GM18519 (cell line): ENCODE data around the gene ARHGEF3.

Source experiments
- ATAC-seq: cut with Tn5 transposase; IDR thresholded peaks from one replicate; pipeline ENCODE4 v1.9.1; 2021; ENCODE audit warnings: mild to moderate bottlenecking, moderate library complexity; ENCODE audit not compliant: unreplicated experiment, low FRiP score

Gene ARHGEF3

DNA sequence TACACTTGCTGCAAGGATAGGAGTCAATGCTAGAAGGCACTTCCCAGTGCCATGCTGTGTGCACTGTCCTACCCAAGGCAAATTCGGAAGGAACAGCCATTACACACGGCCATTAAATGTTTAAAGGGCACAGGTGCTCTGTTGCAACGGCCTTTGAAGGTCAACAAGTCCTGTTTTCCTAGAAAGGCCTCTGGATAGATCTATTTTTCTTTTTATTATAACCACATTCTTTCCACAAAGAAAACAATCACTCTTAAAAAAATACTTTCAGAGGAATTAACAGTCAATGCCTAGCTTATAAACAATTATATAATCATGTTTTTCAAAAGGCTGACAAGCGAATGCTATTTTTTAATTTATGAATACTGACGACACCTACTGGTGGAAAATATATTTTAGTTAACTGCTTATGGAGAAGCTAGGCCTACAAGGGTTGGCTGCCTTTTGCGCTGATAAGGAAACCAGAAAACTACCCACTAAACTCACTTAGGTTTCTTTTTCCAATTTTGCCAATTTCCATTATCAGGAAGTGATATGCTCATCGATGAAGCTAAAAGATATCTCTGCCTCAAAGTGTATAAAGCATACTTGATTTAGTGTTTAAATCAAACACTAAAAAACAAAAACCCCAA, 2.4 kb downstream of the ARHGEF3 start:
- ATAC-seq = no peak

DNA sequence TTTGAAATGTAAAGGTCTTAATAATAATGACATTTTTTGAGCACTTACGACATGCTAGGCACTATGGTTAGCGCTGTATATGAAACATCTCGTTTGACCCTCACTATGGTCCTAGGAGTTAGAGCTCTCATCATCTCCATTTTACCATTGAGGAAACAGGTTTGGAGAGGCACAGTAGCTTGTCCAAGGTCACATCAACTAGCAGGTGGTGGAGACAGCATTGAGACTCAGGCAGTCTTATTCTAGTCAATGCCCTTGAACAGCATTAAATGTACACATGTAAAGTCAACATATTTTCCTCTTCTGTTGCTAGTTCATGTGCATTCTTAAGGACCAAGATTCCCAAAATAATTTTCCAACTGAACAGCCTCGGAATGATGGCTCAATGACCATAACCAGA, 4.8 kb downstream of the ARHGEF3 start:
- ATAC-seq = no peak

DNA sequence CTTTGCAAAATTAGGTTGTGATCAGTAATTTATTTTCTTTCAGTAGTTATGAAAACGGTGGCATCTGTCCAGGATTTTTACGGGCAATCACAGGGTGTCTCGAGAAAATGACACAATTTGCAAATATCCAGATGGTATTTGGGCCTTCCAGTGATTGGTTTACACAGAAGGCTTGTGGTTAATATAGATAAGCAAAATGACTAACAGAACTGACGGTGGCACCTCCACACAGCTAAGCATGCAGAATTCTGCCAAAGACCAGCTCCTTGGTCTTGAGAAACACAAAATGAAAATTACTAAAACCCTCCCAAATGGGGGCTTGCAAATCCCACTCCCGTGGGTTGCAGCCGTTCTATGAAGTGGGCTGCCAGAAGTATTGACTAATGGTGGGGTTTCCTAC, 5.5 kb downstream of the ARHGEF3 start:
- no peak for ATAC-seq

DNA sequence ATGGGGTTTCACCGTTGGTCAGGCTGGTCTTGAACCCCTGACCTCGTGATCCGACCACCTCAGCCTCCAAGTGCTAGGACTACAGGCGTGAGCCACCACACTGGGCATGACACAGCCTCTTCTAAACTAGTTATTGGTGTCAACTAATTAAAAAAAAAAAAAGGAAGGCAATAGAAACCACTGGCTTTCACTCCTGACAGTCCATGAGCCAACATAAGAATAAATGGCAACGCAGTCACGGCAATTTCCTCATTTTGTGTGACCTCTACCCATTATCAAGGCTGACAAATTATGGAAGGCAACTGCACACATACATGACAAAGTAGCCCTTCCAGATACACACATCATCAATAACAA, 5.9 kb downstream of the ARHGEF3 start:
- no peak for ATAC-seq

DNA sequence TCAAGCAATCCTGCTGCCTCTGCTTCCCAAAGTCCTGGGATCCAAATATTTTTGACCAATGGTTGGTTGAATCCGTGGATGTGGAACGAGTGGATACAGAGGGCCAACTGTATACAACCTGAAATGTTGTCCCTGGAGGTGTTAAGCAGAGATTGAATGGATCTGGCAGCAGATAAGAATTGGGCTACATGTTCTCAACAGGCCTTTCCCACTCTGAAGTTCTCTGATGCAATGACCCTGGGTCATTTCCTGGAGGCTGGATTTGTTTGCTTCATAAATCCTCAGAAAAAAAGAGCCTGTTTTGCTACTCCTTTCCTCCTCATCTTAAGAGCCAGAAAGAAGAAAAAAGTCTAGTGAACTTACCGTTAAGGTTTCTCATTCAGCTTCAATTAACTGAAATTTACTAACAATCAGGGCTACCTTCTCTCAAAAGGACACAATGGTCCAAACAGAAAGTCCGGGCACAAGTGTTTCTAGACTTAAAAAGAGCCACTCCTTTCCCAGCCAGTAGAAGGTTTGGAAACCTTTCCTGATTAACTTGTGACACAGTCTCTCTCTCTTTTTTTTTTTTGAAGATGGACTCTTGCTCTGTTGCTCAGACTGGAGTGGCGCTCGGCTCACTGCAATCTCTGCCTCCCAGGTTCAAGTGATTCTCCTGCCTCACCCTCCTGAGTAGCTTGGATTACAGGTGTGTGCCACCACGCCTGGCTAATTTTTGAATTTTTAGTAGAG, 6.5 kb downstream of the ARHGEF3 start:
- ATAC-seq = no peak

DNA sequence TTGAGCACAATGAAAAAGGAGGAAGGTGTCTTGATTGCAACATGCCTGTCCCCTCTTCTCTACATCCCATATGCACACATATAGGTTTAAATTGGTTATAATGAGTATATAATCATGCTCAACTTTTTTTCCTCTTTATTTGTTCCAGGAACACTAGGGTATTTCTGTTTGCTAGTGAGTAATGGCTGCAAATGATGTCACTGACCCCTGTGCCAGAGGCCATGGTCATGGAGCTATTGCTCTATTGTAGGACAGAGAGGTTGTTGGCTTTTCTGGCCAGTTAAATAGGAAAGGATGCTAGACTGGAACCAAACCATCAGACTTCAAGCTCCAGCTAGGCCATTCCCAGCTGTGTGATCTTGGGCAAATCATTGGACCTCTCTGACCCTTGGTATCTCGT, 9.6 kb downstream of the ARHGEF3 start:
- ATAC-seq = no peak

DNA sequence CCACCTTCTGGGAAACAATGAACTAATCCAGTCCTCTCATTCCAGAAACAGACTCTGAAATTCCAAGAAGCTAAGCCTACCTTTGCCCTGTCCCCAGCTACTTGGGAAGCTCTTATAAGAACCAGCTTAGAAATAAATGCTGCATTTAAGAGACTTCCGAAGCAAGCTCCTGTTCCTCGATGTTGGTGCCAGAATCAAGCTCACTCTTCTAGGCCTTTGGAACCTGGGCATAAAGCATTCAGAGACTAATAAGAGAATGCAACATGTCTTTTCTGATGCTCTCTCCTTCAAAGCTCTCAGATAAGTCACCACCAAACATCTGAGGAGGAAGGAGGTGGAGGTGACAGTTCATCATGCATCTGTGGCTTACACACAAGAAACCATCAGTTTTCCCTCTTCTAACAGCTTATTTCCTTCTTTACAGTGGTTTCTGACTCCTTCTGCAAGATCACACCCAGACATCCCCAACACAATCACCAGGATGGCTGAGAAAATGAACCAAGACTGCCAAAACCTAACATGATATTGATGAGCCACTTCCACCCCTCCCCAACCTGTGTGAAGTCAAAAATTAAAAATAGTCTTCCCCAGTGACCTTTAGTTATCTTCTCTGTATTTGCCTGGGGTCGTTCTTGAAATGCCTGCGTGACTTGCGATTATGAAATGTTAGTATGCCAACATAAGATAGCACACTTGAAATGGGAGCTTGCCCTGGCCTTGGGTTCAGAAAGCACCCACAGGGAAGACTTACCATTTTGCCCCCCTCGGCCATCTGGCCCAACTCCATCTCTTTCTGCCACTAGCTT, 11.5 kb downstream of the ARHGEF3 start:
- no peak for ATAC-seq

DNA sequence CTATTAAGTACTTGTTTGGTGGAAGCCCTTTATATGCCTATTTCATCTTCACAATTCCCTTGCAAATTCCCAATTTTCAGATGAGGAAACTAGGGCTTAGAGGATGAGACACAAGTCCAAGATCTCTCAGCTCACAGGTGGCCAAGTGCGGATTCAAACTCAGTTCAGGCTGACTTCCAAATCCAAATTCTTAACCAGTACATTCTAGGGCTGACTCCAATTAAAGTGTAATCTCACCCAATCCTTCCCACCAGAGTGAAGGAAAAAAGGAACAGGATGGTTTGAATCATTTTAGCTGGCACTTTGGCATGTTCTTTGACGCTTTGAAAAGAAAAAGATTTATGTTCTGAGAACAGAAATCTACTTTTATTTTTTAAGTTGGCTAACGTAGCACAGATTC, 12.7 kb downstream of the ARHGEF3 start:
- ATAC-seq = no peak

DNA sequence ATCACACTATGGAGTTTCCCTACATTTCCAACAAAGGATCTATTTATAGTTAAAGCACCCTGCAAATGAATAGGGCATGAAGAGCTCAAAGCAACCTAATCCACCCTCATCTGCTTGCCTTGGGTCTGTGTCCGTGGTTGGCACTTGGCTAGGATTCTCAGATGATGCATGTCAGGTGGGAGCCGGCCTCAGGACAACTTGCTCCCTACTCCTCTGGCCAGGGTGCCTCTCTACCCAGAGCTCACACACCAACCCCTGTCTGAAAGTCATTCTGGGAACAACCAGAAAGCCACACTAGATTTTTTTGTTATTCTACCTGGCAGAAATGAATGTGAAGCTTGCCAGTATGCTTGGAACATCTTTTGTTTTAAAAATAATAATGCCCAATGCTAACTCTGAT, 13.2 kb downstream of the ARHGEF3 start:
- no peak for ATAC-seq

DNA sequence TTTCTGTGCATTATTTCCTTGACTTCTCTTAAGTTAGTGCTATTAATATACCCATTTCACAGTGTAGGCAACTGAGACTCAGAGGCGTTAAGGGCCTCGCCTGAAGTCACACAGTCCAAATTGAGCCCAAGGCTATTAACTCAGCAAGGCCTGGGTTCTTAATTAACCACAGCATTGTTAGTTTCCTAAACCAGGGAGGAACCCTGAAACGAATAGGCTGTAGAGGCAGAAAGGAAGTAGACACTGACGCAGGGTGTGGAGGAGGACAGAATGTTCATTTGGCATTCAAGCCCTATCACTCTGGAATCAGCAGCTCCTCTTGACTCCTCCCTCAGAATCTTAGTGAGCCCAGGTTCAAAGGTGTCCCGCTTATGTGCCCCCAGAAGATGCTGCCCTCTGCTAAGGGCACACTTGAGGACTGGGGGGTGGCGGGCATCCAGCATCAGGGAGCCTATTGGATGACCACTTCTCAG, 13.9 kb downstream of the ARHGEF3 start:
- no peak for ATAC-seq

DNA sequence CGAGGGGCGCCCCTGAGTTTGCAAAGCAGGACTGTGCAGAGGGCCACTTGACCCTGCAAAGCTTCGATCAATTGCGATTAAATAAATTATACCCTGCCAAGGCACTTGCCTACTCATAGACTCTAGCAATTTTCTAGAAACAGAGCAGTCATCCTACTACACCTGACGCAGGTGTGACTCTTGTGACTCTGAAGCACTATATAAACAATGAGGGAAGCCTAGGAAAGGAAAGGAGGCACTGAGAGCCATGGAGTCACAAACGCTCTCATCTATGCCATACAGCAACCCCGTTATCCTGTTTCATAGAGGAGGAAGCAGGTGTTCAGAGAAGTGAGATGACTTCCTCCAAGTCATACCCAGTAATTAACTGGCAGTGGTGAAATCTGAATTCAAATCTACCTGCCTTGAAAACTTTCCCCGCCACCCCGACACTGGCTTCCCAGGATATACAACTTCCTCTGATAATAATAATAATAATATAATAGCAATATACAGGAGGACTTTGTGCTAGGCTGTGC, 14.4 kb downstream of the ARHGEF3 start:
- no peak for ATAC-seq

DNA sequence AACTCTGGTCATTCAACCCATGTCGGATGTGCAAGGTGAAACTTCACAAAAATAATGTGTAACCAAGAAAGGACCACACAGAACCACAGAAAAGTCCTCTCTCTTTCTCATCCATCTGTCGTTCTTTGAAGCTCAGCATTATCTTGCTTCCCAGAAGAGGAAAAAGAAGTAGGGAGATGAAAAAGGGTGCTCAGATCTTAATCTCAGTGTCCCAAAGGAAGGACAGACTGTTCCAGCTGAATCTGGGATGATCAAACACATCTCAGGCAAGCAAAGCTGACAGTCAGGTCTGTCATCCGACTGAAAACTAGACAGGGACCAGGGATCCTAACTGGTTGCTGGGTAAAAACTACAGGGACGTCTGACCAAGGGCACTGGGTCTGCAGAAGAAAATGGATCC, 16.2 kb downstream of the ARHGEF3 start:
- ATAC-seq = no peak

DNA sequence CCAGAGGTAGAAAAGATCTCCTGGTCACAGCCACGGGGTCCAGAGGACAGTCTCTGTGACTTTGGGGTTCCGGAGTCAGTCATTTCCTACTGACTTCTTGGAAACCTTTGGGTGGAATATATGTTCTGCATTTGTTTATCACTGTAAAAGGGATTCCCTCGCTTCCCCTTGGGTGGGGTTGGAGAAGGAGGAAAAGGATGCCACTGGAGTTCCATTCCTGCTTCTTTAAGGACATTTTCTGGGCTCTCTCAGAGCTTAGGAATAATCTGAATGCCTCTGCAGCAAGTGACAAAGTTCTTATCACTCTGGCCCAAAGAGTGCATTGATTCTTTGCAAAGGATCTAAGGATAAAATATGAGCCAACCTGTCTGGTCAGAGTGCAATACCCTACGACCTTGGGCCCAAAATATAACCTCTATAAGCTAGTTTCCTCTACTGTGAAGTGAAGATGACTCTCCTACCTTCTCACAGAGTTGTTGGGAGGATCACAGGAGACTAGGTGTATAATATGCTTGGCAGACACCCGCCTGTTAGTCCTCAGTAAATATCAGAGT, 17.2 kb downstream of the ARHGEF3 start:
- ATAC-seq = no peak

DNA sequence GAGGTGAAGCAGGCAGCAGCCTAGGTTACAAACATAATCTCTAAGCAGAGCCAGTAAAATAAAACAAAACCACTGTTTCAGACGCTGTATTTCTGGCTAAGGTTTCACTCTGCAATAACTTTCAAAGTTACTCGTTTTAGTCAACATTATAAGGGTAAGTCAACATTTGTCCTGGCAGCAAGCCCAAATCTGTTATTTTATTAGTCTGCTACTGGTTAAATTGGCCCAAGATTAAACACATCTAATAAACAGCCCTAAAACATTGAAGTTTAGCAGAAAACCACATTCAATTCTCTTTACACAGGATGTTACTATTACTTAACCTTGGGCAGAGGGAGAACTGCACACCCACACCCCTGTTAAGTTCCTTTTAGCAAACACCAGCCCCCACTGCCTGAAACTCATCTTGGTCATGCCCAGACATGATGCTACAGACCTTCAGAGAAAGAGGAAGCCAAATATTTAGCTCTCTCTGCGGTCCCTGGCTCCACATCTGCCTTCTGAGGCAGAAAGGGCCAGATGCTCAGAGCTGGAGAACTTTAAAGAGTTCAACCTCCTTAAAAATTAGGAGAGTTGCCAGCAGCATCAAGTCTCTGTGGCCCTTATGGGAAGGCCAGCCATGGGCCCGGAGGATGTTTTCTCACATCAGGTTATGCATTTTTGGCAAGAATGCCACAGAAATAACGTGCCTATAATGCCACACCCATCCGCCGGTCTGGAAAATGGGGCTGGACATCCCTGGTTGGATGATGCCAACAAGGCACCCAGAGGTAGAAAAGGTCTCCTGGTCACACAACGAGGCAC, 17.9 kb downstream of the ARHGEF3 start:
- ATAC-seq = peak; percentile 88

DNA sequence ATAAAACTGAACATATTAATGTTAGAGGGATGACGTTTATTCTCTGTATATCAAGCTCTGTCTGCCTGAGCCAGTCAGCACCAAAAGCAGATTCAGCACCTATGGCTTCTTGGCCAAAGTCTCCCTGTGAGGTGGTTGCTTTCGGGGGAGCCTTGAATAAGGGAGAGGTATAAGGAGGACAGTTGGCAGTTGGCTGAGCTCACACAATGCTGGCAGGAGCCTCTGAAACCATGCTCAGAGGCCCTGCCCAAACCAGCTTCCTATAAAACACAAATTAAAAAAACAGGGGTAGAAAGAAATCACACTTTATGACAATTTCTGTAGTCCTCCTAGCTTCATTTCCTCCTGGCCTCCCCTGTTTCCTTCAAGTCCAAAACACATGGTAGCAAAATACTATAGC, 18.8 kb downstream of the ARHGEF3 start:
- no peak for ATAC-seq

DNA sequence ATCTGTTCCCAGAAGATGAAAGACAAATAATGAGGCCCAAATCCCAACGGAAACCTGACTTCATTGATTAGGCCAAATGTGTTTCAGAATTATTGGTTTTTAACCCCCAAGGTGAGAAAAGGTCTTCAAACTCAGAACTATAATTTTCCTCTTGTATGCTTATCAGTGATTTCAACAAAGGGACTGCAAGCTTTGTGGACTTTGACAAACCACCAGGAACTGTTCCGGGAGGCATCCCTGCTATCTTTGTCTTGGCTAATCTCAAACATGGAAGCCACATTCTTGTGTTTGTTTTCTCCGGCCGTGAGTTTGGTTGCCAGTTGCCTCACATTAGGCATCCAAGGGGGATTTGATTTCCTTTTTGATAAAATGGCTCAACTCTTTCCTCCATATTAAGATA, 19.5 kb downstream of the ARHGEF3 start:
- no peak for ATAC-seq

DNA sequence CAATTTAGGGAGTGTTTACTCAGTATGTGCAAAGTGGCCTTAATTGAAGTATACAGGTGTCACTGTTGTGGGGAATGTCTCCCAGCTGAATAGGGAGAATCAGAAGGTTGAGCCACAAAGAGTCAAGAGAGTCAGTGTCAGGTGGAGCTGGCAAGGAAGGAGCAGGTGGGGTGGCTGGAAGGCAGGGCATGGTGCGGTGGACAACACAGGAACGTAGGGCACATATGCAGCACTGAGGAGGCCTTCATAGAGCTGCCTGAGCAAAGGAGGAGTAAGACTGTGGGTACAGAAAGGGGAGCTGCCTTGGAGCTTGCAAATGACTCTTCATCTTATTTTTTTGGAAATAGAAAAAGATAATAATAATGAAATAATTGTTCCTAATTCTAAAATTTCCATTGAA, 20.0 kb downstream of the ARHGEF3 start:
- ATAC-seq = no peak

DNA sequence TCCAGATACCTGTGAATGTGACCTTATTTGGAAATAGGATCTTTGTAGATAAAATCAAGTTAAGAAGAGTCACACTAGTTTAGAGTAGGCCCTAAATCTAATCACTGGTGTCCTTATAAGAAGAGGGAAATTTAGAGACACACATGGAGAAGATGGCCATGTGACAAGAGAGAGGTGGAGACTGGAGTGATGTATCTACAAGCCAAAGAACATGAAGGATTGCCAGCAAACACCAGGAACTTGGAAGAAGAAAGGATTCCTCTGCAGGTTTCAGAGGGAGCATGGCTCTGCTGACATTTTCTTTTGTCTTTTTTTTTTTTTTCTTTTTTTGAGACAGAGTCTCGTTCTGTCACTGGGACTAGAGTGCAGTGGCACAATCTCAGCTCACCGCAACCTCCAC, 20.8 kb downstream of the ARHGEF3 start:
- no peak for ATAC-seq

DNA sequence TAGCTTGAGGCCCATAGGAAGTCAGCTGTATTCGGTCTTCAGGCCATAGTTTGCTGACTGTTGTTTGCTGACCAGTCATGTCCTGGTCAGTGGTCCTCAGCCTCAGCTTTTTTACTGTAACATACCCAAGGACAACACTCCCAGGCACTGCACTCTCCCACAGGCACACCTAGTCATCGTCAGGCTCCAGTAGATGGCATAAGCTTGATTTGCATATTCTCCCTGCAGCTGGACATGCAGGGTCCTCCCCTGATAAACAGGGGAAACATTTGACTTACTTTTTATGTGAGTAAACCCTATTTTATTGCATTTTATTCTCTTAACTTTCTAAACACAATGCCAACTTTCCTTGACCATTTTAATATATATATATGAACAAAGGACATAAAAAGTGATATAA, 22.9 kb downstream of the ARHGEF3 start:
- no peak for ATAC-seq

DNA sequence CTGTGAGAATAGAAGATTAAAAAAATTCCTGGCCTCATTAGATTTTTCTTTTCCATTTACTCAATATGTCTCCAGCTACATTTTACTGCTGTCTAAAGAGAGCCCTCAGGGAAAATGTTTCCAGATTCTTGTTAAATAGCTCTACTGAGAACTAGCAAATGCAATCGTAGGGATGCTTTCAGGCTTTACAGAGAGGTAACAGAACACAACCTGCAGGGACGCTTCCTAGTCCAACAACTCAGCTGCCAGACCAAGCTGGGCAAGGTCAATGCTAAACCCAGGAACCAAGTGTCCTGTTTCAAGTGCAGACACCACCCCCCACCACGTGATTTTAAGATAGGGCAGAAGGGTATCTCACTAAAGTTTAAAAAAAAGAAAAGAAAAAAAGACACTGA, 25.2 kb downstream of the ARHGEF3 start:
- ATAC-seq = no peak
